ENCODE measurements around the gene KRTAP9-6.
A peak's percentile ranks its signal among the peaks of the same experiment; 100 is the strongest.
"Not testable (repeated sequence)": the region's sequence is repeated elsewhere in the genome, so short reads cannot be mapped to it uniquely, and the experiment has no call there.

KRTAP9-6 gene

DNA sequence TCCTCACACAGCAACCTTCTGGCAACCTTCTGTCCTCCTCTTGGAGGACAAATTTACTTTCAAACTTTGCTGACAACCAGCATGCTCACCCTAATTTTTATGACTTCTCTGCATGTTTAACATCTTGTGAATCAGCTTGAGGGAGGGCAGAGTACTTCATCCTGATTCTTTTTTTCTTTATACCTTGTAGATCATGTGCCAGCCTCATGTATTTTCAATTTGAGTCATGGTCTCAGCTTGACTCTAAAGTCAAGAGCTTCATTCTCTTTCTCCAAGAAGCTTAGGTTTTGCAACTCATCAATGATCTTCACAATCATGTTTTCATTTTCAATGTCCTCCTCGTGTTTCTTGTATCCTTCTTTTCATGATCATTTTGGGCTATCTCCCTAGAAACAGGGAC is 6.7 kb downstream of the KRTAP9-6 start:
- no peak for DNase-seq (ENCODE audit: low read depth)

DNA sequence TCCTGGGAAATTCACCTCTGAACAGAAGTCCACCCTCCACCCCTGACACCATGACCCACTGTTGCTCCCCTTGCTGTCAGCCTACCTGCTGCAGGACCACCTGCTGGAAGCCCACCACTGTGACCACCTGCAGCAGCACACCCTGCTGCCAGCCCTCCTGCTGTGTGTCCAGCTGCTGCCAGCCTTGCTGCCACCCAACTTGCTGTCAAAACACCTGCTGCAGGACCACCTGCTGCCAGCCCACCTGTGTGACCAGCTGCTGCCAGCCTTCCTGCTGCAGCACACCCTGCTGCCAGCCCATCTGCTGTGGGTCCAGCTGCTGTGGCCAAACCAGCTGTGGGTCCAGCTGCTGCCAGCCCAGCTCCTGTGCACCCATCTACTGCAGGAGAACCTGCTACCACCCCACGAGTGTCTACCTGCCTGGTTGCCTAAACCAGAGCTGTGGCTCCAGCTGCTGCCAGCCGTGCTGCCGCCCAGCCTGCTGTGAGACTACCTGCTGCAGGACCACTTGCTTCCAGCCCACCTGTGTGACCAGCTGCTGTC is 10.5 kb downstream of the KRTAP9-6 start, which contains the start of gene KRTAP9-7:
Gene KRTAP9-7, plus strand, starts transcription at position 51 of the 543 bp plus-strand sequence. Its CDS starts 0 bp downstream, at position 51.
- DNase-seq (ENCODE audit: low read depth) = not testable (repeated sequence)

DNA sequence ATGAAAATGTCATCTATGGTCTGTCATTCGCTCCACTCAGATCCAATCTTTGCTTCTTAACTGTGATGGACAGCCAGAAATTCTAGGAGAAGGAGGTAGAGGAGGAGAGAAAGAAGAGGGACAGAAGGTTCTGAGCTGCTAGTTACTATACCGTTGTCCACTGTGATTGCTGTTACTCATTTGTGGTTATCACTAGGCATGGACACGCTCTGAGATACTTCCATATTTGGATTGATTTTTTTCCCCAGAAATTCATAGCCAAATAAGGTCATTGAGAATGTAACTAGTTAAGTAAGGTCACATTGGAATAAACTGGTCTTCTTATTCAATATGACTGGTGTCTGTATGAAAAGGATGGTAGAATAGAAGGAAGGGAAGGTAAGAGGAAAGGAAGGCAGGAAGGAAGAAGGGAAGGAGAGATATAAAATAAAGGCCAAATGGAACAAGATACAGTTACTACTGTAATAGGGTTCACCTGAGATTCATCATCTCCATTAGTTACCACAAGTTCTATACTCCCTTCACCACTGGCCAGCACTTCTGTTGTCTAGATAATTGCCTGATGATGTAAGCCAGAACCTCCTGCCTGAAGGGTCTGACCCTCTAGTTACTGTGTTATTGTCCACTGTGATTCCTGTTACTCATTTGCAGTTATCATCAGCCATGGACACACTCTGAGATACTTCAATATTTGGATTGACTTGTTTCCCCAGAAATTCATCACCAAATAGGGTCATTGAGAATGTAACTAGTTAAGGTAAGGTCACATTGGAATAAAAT is 13.2 kb downstream of the KRTAP9-6 start:
- DNase-seq (ENCODE audit: low read depth) = peak; percentile 55

DNA sequence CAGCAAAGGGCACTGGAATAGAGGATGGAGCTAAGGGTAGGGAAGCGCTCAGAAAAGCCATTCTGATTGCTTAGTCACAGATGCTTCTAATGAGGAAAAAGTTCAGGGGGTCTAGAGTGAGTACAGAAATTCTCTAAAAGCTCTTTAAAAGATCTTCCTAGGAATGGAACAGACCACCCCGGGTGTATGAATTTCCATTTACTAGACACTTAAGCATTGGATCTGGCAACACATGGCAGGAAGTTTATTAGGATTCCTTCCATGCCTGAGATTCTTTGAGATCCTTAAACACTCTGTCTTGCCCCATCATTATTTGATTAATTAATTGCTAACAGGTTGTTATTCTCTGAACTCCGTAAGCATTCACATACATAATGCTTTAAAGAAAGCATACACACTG is 18.9 kb downstream of the KRTAP9-6 start:
- peak; percentile 96 for DNase-seq (ENCODE audit: low read depth)

DNA sequence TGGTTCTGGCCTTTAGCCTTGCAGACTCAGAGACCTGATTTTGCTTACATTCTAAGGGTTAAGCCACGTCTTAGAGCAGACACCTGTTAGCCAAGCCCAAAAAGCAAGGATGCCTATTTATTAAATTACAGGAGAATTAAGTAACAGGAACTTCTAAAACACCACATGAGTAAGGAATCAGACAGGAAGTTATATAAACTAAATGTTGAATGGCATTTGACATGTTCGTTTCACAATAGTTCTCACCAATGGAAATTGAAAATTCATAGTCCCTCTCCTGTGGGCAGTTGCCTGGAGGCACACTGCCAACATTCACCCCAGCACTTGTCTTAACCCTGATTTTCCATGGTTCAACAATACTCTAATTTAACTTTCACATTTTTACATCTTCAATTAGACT is 19.4 kb downstream of the KRTAP9-6 start:
- DNase-seq (ENCODE audit: low read depth) = peak; percentile 50

DNA sequence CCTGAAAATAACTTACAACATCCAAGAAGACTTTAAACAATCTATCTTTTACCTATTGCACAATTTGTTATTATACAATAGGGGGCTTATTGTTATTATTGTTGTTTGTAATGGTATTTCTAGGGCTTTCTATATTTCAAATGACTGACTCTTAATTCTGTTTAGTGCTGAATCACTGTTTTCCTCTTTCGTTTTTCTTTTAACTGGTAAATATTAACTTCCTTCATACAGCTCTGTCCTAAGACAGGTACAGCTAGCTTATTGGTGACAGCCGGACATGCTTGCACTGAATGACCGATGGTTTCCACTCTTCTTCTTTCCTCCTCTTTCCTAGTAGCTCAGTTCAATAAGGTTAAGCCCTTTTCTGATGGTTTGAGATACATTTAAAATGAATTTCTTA is 21.9 kb downstream of the KRTAP9-6 start:
- no peak for DNase-seq (ENCODE audit: low read depth)

DNA sequence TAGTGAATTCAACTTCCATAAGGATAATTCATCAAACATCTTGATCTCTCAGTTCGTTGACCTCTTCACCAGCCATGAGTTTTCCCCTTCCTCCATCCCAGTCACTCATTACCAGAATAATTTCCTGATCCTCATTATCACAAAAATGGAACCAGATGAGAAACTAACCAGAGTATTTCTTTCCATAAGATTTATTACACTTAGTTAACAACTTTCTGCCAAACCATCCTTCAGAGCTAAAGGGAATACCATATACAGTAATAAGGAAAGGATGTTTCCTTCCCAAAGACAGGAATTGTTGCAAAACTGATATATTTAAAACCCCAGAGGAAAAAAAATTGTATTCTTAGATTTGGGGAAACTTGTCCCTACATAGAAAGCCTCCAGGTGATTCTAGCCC is 28.8 kb downstream of the KRTAP9-6 start:
- DNase-seq (ENCODE audit: low read depth) = peak; percentile 52

DNA sequence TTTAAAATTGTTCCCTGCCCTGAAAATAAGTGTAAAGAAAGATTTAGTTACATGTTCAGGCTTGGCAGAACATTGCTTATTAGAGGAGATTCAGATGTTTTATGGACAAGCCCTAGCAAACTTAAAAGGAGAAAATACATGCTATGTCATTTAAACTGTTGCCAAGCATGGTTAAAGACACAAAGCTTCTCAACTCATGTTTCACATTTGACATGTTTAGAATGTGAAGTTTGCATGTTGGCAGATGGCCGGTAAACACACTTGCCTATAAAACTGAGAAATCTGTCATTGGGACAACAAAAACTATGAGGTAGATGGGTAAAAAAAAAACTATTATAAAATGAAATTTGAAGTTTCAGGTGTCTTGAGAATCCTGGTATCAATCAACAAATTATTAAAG is 31.7 kb downstream of the KRTAP9-6 start:
- DNase-seq (ENCODE audit: low read depth) = no peak

DNA sequence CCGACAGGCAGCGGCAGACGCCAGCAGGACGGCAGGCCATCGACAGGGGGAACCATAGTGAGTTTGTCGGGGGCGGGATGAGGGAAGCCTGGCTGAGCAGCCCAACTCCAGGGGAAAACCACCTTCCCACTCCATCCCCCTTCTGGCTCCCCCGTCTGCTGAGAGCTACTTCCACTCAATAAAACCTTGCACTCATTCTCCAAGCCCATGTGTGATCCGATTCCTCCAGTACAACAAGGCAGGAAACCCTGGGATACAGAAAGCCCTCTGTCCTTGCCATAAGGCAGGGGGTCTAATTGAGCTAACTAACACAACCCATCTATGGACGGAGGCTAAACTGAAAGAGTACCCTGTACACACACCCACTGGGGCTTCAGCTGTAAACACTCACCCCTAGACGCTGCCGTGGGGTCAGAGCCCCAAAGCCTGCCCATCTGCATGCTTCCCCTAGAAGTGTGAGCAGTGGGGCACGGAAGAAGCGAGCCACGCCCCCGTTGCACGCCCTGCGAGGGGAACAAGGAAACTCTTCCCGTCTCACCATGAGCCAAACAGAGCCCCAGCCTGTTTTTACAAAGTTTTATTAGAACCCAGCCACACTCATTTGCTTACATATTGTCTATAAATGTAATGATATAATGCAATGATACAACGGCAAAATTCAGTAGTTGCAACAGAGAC is 33.4 kb downstream of the KRTAP9-6 start:
- DNase-seq (ENCODE audit: low read depth) = no peak

DNA sequence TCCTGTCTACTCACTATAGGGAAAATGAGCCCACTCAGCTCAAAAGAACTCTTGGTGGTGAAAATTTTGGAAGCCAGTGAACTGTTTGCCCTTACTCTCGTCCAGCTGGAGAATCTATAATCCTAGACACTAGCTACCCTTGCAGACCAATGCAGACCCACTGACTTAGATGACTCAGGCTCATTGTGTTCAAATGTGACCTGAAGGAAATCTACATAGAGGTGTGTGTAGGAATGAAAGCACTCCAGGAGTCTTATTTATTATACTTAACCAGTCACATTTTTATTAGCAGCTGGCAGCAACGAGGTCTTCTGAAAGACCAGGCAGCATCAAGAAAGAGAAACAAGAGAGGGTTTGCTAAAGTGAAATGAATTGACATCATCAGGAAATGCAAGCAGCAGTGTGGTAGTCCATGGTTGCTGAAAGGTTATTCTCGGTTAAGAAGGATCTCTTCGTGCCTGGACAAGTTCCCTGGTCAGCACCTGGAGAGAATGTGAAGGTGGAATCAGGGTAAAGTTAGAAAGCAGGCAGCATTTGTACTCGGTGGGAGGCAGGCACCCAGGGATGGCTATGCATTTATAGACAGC is 36.1 kb downstream of the KRTAP9-6 start:
- no peak for DNase-seq (ENCODE audit: low read depth)

DNA sequence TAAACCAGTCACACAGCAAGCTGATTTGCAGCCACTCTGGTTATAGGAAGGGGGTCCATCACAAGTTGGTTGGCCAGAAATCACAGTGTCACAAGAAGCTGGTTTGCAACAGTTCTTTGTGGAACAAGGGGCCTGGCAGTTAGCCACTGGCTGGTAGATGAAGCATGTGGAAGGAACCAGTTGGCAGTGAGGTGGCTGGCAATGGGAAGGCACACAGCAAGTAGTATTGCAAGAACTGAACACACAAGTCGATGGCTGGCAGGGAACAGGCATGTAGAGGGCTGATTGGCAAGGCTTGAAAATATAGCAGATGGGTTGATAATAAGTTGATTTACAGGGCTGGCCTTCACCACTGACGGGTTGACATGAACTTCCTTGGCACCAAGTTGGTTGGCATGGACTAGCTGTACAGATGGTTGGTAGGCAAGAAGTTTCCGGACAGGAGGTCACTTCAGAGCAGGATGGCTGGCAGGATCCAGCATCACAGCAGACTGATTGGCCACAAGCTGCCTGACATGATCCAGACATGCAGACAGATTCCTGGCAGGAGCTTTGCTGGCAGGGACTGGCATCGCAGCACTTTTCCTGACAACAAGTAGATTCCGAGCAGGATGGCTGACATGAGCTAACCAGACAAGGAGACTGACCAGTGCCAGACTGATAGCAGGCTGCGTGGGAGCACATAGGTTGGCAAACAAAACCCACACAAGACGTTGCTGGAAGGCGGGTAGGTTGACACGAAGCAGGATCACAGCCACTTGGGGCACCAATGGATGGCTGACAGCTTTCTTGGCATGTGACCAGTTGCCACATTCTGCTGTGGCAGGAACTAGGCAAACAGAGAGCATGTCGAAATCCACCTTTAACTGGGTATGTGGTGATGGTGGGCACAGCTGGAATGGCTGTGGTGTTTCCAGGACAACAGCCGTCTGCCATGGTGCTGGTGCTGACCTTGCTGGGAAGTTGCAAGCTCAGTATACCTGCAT is 37.0 kb downstream of the KRTAP9-6 start, which contains the start of gene KRTAP29-1:
Gene KRTAP29-1, minus strand, starts transcription at position 936 of the 986 bp plus-strand sequence. Its CDS starts 0 bp downstream, at position 936.
- DNase-seq (ENCODE audit: low read depth) = no peak

DNA sequence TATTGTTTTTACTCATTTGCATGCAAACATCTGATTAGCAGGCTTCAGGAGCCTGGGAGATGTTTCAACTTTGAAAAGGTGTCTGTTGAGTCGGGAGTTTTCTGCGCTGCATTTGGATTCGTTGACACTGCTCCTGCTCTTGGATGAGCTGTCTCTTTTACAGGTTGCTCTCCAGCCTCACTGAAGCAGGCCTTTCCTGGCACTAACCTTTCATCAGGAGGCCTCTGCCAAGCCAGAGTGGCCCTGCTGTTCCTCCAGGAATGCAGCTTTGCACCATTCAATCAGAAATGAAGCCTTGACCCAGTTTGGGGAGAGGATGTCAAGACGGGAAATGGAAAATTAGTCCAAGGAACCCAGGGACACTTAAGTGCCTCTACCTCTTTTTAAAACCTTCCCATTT is 37.8 kb downstream of the KRTAP9-6 start:
- DNase-seq (ENCODE audit: low read depth) = no peak

DNA sequence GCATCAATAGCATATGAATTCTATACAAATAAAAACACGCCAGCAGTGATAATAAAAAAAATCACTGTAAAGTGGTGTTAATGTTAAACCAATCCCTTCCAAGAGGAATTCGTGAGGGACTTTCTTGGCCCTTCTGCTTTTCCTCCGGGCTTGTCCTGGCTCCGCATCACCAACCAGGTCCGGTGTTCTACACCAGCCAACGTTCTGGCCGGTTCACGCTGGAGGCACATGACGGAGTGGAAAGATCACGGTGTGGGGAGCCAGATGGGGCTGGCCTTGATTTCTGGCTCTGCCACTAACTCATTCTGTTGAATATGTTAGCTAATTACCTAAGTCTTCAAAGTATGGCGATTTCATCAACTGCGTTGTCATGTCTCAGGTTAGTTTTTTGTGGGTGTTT is 38.9 kb downstream of the KRTAP9-6 start:
- DNase-seq (ENCODE audit: low read depth) = no peak

DNA sequence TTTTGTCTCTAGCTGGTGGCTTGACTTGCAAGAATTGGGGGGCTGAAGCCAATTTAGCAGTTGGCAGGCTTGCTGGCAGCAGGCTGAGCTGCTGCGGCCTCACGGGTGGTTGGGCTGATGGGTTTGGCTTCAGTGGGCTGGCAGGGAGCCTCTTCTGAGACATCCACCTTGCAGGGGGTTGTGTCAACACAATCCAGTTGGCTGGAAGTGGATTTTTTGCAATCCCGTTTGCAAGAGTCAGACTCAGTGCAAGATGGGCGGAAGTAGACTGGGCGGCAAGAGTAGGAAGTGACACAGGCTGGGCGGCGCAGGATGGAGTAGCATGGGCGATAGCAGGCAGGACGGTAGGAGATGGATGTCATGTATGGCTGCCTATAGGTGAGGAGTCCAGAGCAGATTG is 42.5 kb downstream of the KRTAP9-6 start:
- peak; percentile 9 for DNase-seq (ENCODE audit: low read depth)

DNA sequence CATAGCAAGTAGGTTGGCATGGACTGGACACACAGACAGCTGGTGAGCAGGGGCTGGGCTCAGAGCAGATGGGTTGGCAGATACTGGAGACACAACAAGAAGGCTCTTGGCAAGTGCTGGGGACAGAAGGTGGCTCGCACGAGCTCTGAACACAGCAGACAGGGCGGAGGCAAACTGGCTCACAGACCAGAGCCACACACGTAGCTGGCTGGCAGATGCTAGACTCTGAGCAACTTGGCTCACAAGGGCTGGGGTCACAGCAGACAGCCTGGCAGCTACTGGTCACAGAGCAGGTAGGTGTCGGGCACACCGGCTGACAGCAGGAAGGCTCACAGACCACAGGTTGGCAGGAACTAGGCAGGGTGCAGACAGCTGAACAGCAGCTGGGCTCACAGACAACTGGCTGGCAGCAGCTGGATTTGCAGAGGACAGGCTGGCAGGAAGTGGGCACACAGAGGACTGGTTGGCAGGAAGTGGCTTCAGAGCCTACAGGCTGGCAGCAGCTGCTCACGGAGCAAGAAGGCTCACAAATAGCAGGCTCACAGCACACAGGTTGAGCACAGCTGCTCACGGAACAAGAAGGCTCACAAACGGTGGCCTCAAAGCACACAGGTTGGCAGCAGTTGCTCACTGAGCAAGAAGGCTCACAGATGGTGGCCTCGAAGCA is 43.2 kb downstream of the KRTAP9-6 start:
- DNase-seq (ENCODE audit: low read depth) = peak; percentile 10

DNA sequence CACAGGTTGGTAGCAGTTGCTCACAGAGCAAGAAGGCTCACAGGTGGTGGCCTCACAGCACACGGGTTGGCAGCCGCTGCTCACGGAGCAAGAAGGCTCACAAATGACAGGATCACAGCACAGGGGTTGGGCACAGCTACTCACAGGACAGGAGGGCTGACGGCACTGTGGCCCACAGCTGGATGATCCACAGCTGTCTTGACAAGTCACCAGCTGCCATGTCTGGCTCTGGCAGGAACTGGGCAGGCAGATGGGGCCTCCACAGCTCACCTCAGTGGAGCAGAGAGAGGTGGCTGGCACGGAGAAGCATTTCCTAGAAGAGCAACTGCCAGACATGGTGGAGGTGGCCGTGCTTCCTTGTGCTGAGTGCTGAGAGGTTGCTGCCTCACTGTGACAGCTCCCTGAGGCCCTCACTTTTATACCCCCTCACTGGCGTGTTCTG is 43.8 kb downstream of the KRTAP9-6 start, which contains the start of gene KRTAP16-1:
Gene KRTAP16-1, minus strand, starts transcription at position 392 of the 442 bp plus-strand sequence. Its CDS starts 56 bp downstream, at position 336.
- no peak for DNase-seq (ENCODE audit: low read depth)

DNA sequence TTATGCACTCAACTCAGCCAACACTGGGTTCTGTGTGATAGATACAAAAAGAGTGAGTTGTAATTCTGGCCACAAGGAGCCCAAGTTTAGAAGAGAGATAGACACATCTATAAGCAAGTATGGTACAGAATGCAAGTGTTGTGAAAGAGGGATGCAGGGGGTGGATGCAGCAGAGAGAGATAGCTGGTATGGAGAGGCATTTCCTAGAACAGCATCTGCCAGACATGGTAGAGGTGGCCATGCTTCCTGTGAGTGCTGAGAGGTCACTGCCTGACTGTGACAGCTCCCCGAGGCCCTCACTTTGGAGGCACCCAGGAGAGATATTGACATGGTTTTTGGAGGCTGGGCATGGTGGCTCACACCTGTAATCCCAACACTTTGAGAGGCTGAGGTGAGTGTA is 45.9 kb downstream of the KRTAP9-6 start:
- no peak for DNase-seq (ENCODE audit: low read depth)

DNA sequence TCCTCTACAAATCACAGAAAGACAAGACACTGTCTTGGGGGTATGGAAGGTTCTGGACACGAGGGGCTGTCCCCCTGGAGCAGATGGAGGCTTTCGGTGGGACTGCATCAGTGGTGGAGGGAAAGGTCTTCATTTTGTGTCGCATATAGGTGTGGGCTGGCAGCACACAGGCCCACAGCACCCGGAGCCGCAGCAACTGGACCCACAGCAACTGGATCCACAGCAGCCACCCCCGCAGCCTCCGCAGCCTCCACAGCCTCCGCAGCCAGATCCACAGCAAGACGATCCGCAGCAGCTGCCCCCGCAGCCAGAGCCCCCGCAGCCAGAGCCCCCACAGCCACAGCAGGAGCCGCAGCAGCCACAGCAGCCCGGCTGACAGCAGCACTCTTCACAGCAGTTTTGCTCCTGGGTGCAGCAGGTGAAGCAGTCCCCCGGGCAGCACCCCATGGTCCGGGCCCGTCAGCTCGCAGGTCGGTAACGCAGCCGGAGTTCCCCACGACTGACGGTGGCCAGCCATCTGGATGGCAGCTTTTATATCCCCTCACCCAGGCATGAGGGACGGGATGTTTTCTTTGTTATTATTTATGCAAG is 50.1 kb downstream of the KRTAP9-6 start, which contains the start of gene KRTAP17-1:
Gene KRTAP17-1, minus strand, starts transcription at position 507 of the 591 bp plus-strand sequence. Its CDS starts 60 bp downstream, at position 447.
- DNase-seq (ENCODE audit: low read depth) = no peak

Measured in EH (cell line).